ENCODE results near the gene RBM28.

The RBM28 gene

GRCh38 chr7:128335730-128336129 lies 8.0 kb downstream of the RBM28 start:
- DNase-seq (ENCODE audit: low read depth), result no peak
- no peak overlapping the region for H3K4me3 ChIP-seq (ENCODE audit: low read depth, low read length)
- TF ChIP-seq CTCF (IDR thresholded peaks at IDR 0.05; ENCODE audit: insufficient read depth, low read depth, low read length, missing control alignments), result no peak

DNA sequence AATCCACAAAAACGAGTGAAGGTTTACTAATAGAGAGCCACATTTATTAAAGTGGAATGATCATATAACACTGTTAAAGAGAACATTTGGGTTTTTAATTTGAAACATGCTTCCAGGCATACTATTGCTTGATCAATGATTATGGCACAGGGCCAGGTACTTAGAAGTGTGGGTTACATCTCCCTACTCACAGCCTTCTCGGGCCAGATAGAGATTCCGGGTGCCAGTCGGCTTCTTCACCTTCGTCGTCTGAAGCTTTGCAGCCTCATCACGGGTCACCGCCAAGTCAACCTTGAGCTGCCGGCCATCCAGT lies 19.4 kb downstream of the RBM28 start:
- DNase-seq (ENCODE audit: low read depth), result no peak
- H3K4me3 ChIP-seq (ENCODE audit: low read depth, low read length), result no peak overlapping the region
- no peak for TF ChIP-seq CTCF (IDR thresholded peaks at IDR 0.05; ENCODE audit: insufficient read depth, low read depth, low read length, missing control alignments)

DNA sequence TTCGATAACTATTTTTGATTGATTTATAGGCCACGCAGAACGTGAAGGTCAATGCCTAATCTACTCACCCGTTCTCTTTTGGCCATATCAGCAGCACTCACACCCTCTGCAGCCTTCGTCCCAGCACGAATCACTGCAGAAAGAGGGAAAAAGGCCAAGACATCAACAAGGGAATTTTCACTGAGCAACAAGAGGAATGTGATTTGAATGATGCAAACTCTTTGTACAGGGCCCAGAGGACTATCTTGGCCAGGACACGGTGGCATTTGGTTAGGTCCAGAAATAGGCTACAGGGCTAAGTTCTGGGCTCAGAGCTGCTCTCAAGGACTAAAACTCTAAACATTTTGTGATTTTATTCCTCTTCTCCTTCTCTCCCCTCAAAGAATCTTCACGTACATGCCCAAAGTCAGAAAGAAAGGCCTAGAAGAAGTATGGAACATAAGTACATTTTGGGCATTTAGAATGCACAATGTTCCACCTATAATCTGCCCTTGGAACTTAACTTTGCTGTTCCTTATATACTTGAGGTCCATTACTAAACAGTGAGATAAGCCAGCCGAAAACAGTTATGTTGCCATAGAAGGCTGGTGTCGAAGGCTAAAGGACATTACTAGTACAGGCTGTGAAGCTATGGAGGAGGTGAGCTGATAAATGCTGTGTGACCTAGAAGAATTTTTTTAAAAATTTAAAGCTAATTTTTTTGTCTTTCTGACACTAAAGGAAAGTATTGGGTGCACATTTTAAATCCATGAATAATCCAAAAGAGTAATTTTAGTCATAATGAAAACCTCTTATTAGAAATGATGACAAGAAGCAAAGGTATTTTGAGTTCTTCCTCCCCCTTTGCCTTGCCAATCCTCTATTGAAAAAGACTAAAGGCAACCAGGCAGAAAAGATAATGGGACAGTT lies 20.0 kb downstream of the RBM28 start:
- no peak for TF ChIP-seq CTCF (IDR thresholded peaks at IDR 0.05; ENCODE audit: insufficient read depth, low read depth, low read length, missing control alignments)
- H3K4me3 ChIP-seq (ENCODE audit: low read depth, low read length), result no peak overlapping the region
- no peak for DNase-seq (ENCODE audit: low read depth)

GRCh38 chr7:128323040-128323439 lies 20.7 kb downstream of the RBM28 start:
- DNase-seq (ENCODE audit: low read depth), result no peak

GRCh38 chr7:128322040-128322643 lies 21.6 kb downstream of the RBM28 start:
- TF ChIP-seq CTCF (IDR thresholded peaks at IDR 0.05; ENCODE audit: insufficient read depth, low read depth, low read length, missing control alignments), result peak; percentile 16
- no peak for DNase-seq (ENCODE audit: low read depth)

More at GRCh38 chr7:128323040-128323439, 20.7 kb downstream of the RBM28 start:
- TF ChIP-seq CTCF (IDR thresholded peaks at IDR 0.05; ENCODE audit: insufficient read depth, low read depth, low read length, missing control alignments), result no peak
- no peak overlapping the region for H3K4me3 ChIP-seq (ENCODE audit: low read depth, low read length)

GRCh38 chr7:128321044-128321422 lies 22.7 kb downstream of the RBM28 start:
- H3K4me3 ChIP-seq (ENCODE audit: low read depth, low read length), result no peak overlapping the region
- no peak for TF ChIP-seq CTCF (IDR thresholded peaks at IDR 0.05; ENCODE audit: insufficient read depth, low read depth, low read length, missing control alignments)

More at GRCh38 chr7:128322040-128322643, 21.6 kb downstream of the RBM28 start:
- H3K4me3 ChIP-seq (ENCODE audit: low read depth, low read length), result no peak overlapping the region

More at GRCh38 chr7:128321044-128321422, 22.7 kb downstream of the RBM28 start:
- DNase-seq (ENCODE audit: low read depth), result no peak

All from GM12865 (cell line).